ENCODE results near the gene TSSK1B. TPM values are rescaled to one million over a fixed set of nuclear protein-coding genes. Genes with fewer than 3 reads are reported as not detected.

TSSK1B gene
- total RNA-seq: under 1 TPM in 1 of 4 donors, not detected in 3; 0.20 TPM

- no peaks in the 10 kb centered on the region for H3K9me3 ChIP-seq
- H3K27me3 ChIP-seq: no peaks in the 10 kb centered on the region
- H3K36me3 ChIP-seq: no peaks in the 10 kb centered on the region
- H3K4me1 ChIP-seq: no peaks in the 10 kb centered on the region
- H3K4me3 ChIP-seq: no peak within 1 kb of the TSS
- in situ Hi-C loops (cut with MboI; ENCODE audit: low pct_ligation_motif_present in 1 of 4, low pct_unique_long_range_greater_than_20kb in 1 of 4, low sequenced_read_pairs in 3 of 4): no loop called here
- no peak within 1 kb of the TSS for H3K27ac ChIP-seq
- DNase-seq: no peak
- intact Hi-C loops (cut with DNase I; ENCODE audit: low total_unique reads): no loop called here
- no peak for TF ChIP-seq CTCF (IDR thresholded peaks at IDR 0.05)
- no peak for TF ChIP-seq POLR2AphosphoS5 (IDR thresholded peaks at IDR 0.05)
- no peak for TF ChIP-seq POLR2A (IDR thresholded peaks at IDR 0.05)
- no peak for TF ChIP-seq EP300 (IDR thresholded peaks at IDR 0.05; ENCODE audit: low read depth)
- 84% methylated on average over 3 of the region's 3 CpGs; no CpG with 5 or more reads in 1 of the 2 donors for WGBS, 2 donors (ENCODE audit: low coverage in 1 of 2)
Measured at GRCh38 chr5:113434889-113435288, at the start of gene TSSK1B. Gene TSSK1B (minus strand): TSS chr5:113434989. CDS start chr5:113434839, 150 bp downstream.

- Histone ChIP-seq H3K27me3 (no peaks in the 10 kb centered on the region), H3K4me1 (no peaks in the 10 kb centered on the region), H3K27ac (no peak overlapping the region), H3K4me3 (no peak overlapping the region), H3K36me3 (no peaks in the 10 kb centered on the region), H3K9me3 (no peaks in the 10 kb centered on the region)
- no peak for DNase-seq
- WGBS, 2 donors (ENCODE audit: low coverage in 1 of 2): 74 to 76% methylated on average over 5 of the region's 5 CpGs
- TF ChIP-seq EP300 (IDR thresholded peaks at IDR 0.05; ENCODE audit: low read depth): no peak
- no peak for TF ChIP-seq POLR2A (IDR thresholded peaks at IDR 0.05)
- TF ChIP-seq POLR2AphosphoS5 (IDR thresholded peaks at IDR 0.05): no peak
- TF ChIP-seq CTCF (IDR thresholded peaks at IDR 0.05): no peak
- intact Hi-C loops (cut with DNase I; ENCODE audit: low total_unique reads) (no loop called here), in situ Hi-C loops (cut with MboI; ENCODE audit: low pct_ligation_motif_present in 1 of 4, low pct_unique_long_range_greater_than_20kb in 1 of 4, low sequenced_read_pairs in 3 of 4) (no loop called here)
Measured at GRCh38 chr5:113480243-113480642, 45.5 kb upstream of the TSSK1B start.

- no peak for DNase-seq
- H3K27ac ChIP-seq: no peak overlapping the region
- H3K36me3 ChIP-seq: no peaks in the 10 kb centered on the region
- no peak for TF ChIP-seq POLR2AphosphoS5 (IDR thresholded peaks at IDR 0.05)
- no peak for TF ChIP-seq EP300 (IDR thresholded peaks at IDR 0.05; ENCODE audit: low read depth)
- no peak for TF ChIP-seq CTCF (IDR thresholded peaks at IDR 0.05)
- TF ChIP-seq POLR2A (IDR thresholded peaks at IDR 0.05): no peak
- in situ Hi-C loops (cut with MboI; ENCODE audit: low pct_ligation_motif_present in 1 of 4, low pct_unique_long_range_greater_than_20kb in 1 of 4, low sequenced_read_pairs in 3 of 4): no loop called here
- no peaks in the 10 kb centered on the region for H3K4me1 ChIP-seq
- H3K4me3 ChIP-seq: no peak overlapping the region
- WGBS, 2 donors (ENCODE audit: low coverage in 1 of 2): 87 to 92% methylated on average over 3 of the region's 3 CpGs
- no peaks in the 10 kb centered on the region for H3K9me3 ChIP-seq
- H3K27me3 ChIP-seq: no peaks in the 10 kb centered on the region
- intact Hi-C loops (cut with DNase I; ENCODE audit: low total_unique reads): no loop called here
Measured at GRCh38 chr5:113478691-113479090, 43.9 kb upstream of the TSSK1B start.

- in situ Hi-C loops (cut with MboI; ENCODE audit: low pct_ligation_motif_present in 1 of 4, low pct_unique_long_range_greater_than_20kb in 1 of 4, low sequenced_read_pairs in 3 of 4) (no loop called here), intact Hi-C loops (cut with DNase I; ENCODE audit: low total_unique reads) (no loop called here)
- H3K4me3 ChIP-seq: no peak overlapping the region
- no peaks in the 10 kb centered on the region for H3K27me3 ChIP-seq
- WGBS, 2 donors (ENCODE audit: low coverage in 1 of 2): 51 to 68% methylated on average over 4 to 5 of the region's 5 CpGs
- H3K9me3 ChIP-seq: no peaks in the 10 kb centered on the region
- TF ChIP-seq EP300 (IDR thresholded peaks at IDR 0.05; ENCODE audit: low read depth) (no peak), CTCF (IDR thresholded peaks at IDR 0.05) (no peak), POLR2A (IDR thresholded peaks at IDR 0.05) (no peak), POLR2AphosphoS5 (IDR thresholded peaks at IDR 0.05) (no peak)
- no peaks in the 10 kb centered on the region for H3K36me3 ChIP-seq
- no peaks in the 10 kb centered on the region for H3K4me1 ChIP-seq
- DNase-seq: no peak
- H3K27ac ChIP-seq: no peak overlapping the region
Measured at GRCh38 chr5:113474100-113474728, 39.4 kb upstream of the TSSK1B start.

Data from transverse colon (tissue), 4 donors.